ENCODE results near the gene DAB2. TPM values are rescaled to one million over a fixed set of nuclear protein-coding genes. Genes with fewer than 3 reads are reported as not detected.
"Not testable (repeated sequence)": the region's sequence is repeated elsewhere in the genome, so short reads cannot be mapped to it uniquely, and the experiment has no call there.

DAB2 gene
- total RNA-seq, 2 donors from 2014 or later = 43.7 to 46.4 TPM

GRCh38 chr5:39405083-39405843 is 19.5 kb downstream of the DAB2 start:
- TF ChIP-seq CTCF (IDR thresholded peaks at IDR 0.05) = no peak
- no peaks in the 10 kb centered on the region for H3K4me1 ChIP-seq
- H3K27ac ChIP-seq = no peak overlapping the region

GRCh38 chr5:39403761-39404160 is 21.0 kb downstream of the DAB2 start:
- intact Hi-C loops (cut with DNase I); H3K4me1 ChIP-seq: not testable (repeated sequence)

More at GRCh38 chr5:39405083-39405843, 19.5 kb downstream of the DAB2 start:
- intact Hi-C loops (cut with DNase I) = no loop called here
- H3K9ac ChIP-seq (ENCODE audit: low read depth in 2 of 2, low read length in 2 of 2) = no peak overlapping the region
- no peaks in the 10 kb centered on the region for H3K9me3 ChIP-seq
- H3K4me3 ChIP-seq = no peak overlapping the region
- no peaks in the 10 kb centered on the region for H3K27me3 ChIP-seq
- no peak for DNase-seq
- H3K36me3 ChIP-seq = no peaks in the 10 kb centered on the region

GRCh38 chr5:39402140-39402539 is 22.6 kb downstream of the DAB2 start:
- DNase-seq; H3K27ac ChIP-seq; H3K27me3 ChIP-seq; H3K9ac ChIP-seq (ENCODE audit: low read depth in 2 of 2, low read length in 2 of 2); H3K36me3 ChIP-seq; H3K9me3 ChIP-seq; H3K4me3 ChIP-seq; intact Hi-C loops (cut with DNase I); H3K4me1 ChIP-seq: not testable (repeated sequence)

More at GRCh38 chr5:39403761-39404160, 21.0 kb downstream of the DAB2 start:
- H3K36me3 ChIP-seq; H3K9ac ChIP-seq (ENCODE audit: low read depth in 2 of 2, low read length in 2 of 2); H3K4me3 ChIP-seq; H3K9me3 ChIP-seq; DNase-seq; H3K27me3 ChIP-seq; H3K27ac ChIP-seq: not testable (repeated sequence)

- no peaks in the 10 kb centered on the region for H3K4me1 ChIP-seq
Measured at GRCh38 chr5:39400713-39401578, 23.8 kb downstream of the DAB2 start.

GRCh38 chr5:39399135-39400036 is 25.4 kb downstream of the DAB2 start:
- Histone ChIP-seq H3K27me3 (no peaks in the 10 kb centered on the region), H3K9ac (ENCODE audit: low read depth in 2 of 2, low read length in 2 of 2) (no peak overlapping the region), H3K36me3 (no peaks in the 10 kb centered on the region), H3K4me1 (no peaks in the 10 kb centered on the region), H3K4me3 (no peak overlapping the region), H3K9me3 (no peaks in the 10 kb centered on the region), H3K27ac (peak overlapping the region; percentile 73)
- TF ChIP-seq CTCF (IDR thresholded peaks at IDR 0.05) = no peak
- intact Hi-C loops (cut with DNase I) = no loop called here
- no peak for DNase-seq

More at GRCh38 chr5:39400713-39401578, 23.8 kb downstream of the DAB2 start:
- Histone ChIP-seq H3K9ac (ENCODE audit: low read depth in 2 of 2, low read length in 2 of 2) (peak overlapping the region in 1 of 2 donors; percentile 44), H3K4me3 (no peak overlapping the region), H3K27me3 (no peaks in the 10 kb centered on the region), H3K27ac (peak overlapping the region; percentile 73), H3K36me3 (no peaks in the 10 kb centered on the region), H3K9me3 (no peaks in the 10 kb centered on the region)
- intact Hi-C loops (cut with DNase I) = no loop called here
- no peak for DNase-seq
- no peak for TF ChIP-seq CTCF (IDR thresholded peaks at IDR 0.05)

- no peak for DNase-seq
- Histone ChIP-seq H3K9me3 (no peaks in the 10 kb centered on the region), H3K4me1 (no peaks in the 10 kb centered on the region), H3K9ac (ENCODE audit: low read depth in 2 of 2, low read length in 2 of 2) (no peak overlapping the region), H3K4me3 (no peak overlapping the region), H3K27ac (no peak overlapping the region), H3K27me3 (no peaks in the 10 kb centered on the region), H3K36me3 (no peaks in the 10 kb centered on the region)
- intact Hi-C loops (cut with DNase I) = no loop called here
- no peak for TF ChIP-seq CTCF (IDR thresholded peaks at IDR 0.05)
Measured at GRCh38 chr5:39396843-39397242, 27.9 kb downstream of the DAB2 start.
